Endothelial cell of umbilical vein (primary cell): ENCODE measurements around the gene NLGN4Y. TPM values are rescaled to one million over a fixed set of nuclear protein-coding genes. Genes with fewer than 3 reads are reported as not detected.

ENCODE experiments used
- BruUV-seq: library from RNA; stranded (reverse); fragments of 400-500 nt; replicated peaks from 2 replicates; lab custom pipeline; 2021; lab: Mats Ljungman, UMichigan
- CTCF ChIA-PET: fragments of 300-600, 350-600 bp; sonication (Branson Sonifier 250); formaldehyde crosslinking; loops from one replicate; lab custom pipeline; 2021; ENCODE audit warnings: antibody characterized with exemption, inconsistent platforms; lab: Charles Lee
- POLR2A ChIA-PET: fragments of 300-600, 350-600 bp; sonication (Branson Sonifier 250); formaldehyde crosslinking; loops from one replicate; lab custom pipeline; 2021; ENCODE audit warnings: antibody characterized with exemption, inconsistent platforms; lab: Charles Lee
- DNase-seq: peaks from one replicate; pipeline ENCODE4 v3.0.0-alpha.2; 2011; ENCODE audit warnings: low read depth, low spot score
- FAIRE-seq: peaks from 2 replicates; lab custom pipeline; 2011; peaks lifted over from hg19 to GRCh38; lab: Jason Lieb, UNC
- H2AFZ ChIP-seq: 2 replicates; pipeline ENCODE4 v1.6.0; 2012; ENCODE audit warnings: low read depth, low read length, control low read depth, inconsistent platforms
- H3K27ac ChIP-seq: 2 replicates; pipeline ENCODE4 v1.5.1; 2011; ENCODE audit warnings: low read depth, mild to moderate bottlenecking, control low read depth, low read length, moderate library complexity; ENCODE audit not compliant: insufficient read depth
- H3K27me3 ChIP-seq, 2 experiments: 2 replicates each; pipeline versions ENCODE4 v1.6.0 to v1.6.1; 2011; ENCODE audit warnings: low read length in 2 of 2, mixed read lengths in 1 of 2; ENCODE audit not compliant: control insufficient read depth in 2 of 2, insufficient read depth in 2 of 2
- H3K36me3 ChIP-seq, 2 experiments: 2 replicates in 1 of 2; 3 replicates in 1 of 2; pipeline ENCODE4 v1.5.1; 2011; ENCODE audit warnings: low read length in 2 of 2, mild to moderate bottlenecking in 1 of 2, moderate library complexity in 1 of 2; ENCODE audit not compliant: control insufficient read depth in 2 of 2, insufficient read depth in 2 of 2; ENCODE audit errors: extremely low read depth in 1 of 2
- H3K4me1 ChIP-seq: 3 replicates; pipeline ENCODE4 v1.5.1; 2011; ENCODE audit warnings: mild to moderate bottlenecking, low read length; ENCODE audit not compliant: control insufficient read depth, insufficient read depth; ENCODE audit errors: extremely low read depth
- H3K4me2 ChIP-seq: 2 replicates; pipeline ENCODE4 v1.6.1; 2011; ENCODE audit warnings: low read length, control low read depth, mixed read lengths; ENCODE audit not compliant: insufficient read depth
- H3K4me3 ChIP-seq, 3 experiments: fragments of 200-600 bp in 1 of 3; sonication (generic), shearing (Covaris generic) in 1 of 3; replicated peaks in 1 of 3; 2 replicates each; pipeline ENCODE4 v1.5.1; 2011 to 2016; ENCODE audit warnings: control low read depth in 3 of 3, low read length in 3 of 3, mild to moderate bottlenecking in 2 of 3, inconsistent platforms in 1 of 3, low read depth in 1 of 3, moderate library complexity in 1 of 3; ENCODE audit not compliant: insufficient read depth in 1 of 3
- H3K79me2 ChIP-seq: 2 replicates; pipeline ENCODE4 v1.6.0; 2012; ENCODE audit warnings: low read length, inconsistent platforms; ENCODE audit not compliant: control insufficient read depth, insufficient read depth
- H3K9ac ChIP-seq: replicated peaks from 2 replicates; pipeline ENCODE3; 2011; ENCODE audit warnings: low read length, control low read depth; ENCODE audit not compliant: insufficient read depth; ENCODE audit errors: extremely low read depth
- H3K9me1 ChIP-seq: replicated peaks from 3 replicates; pipeline ENCODE4 v1.6.0; 2011; ENCODE audit warnings: mild to moderate bottlenecking, low read length; ENCODE audit not compliant: control insufficient read depth, insufficient read depth; ENCODE audit errors: extremely low read depth
- H3K9me3 ChIP-seq: replicated peaks from 2 replicates; pipeline ENCODE4 v1.5.1; 2012; ENCODE audit warnings: low read length, inconsistent platforms; ENCODE audit not compliant: control insufficient read depth, insufficient read depth
- H4K20me1 ChIP-seq: replicated peaks from 2 replicates; pipeline ENCODE3; 2011; ENCODE audit warnings: mild to moderate bottlenecking, low read length; ENCODE audit not compliant: control insufficient read depth, insufficient read depth; ENCODE audit errors: extremely low read depth
- EZH2 ChIP-seq: IDR thresholded peaks from 2 replicates; pipeline ENCODE4 v1.6.1; 2012; ENCODE audit warnings: borderline replicate concordance, low read depth, mild to moderate bottlenecking, moderate library complexity, low read length, inconsistent platforms; ENCODE audit not compliant: severe bottlenecking
- FOS ChIP-seq: IDR thresholded peaks from 2 replicates; pipeline ENCODE4 v1.6.1; 2011; ENCODE audit warnings: mild to moderate bottlenecking, low read length, moderate library complexity, borderline replicate concordance; ENCODE audit not compliant: insufficient read depth
- GATA2 ChIP-seq: IDR thresholded peaks from 2 replicates; pipeline ENCODE4 v1.7.0; 2011; ENCODE audit warnings: low read depth, mild to moderate bottlenecking, moderate library complexity, mixed read lengths, low read length; ENCODE audit not compliant: insufficient read length, insufficient read depth
- JUN ChIP-seq: IDR thresholded peaks from 2 replicates; pipeline ENCODE4 v1.6.1; 2011; ENCODE audit warnings: borderline replicate concordance, low read depth; ENCODE audit not compliant: insufficient read length, insufficient read depth
- MYC ChIP-seq: IDR thresholded peaks from one replicate; pipeline ENCODE4 v1.6.1; 2011; ENCODE audit warnings: mild to moderate bottlenecking, low read depth, low read length
- POLR2A ChIP-seq: IDR thresholded peaks from 2 replicates; pipeline ENCODE4 v1.6.1; 2012; ENCODE audit warnings: low read depth, mild to moderate bottlenecking, control low read depth, low read length
- POLR2AphosphoS5 ChIP-seq: IDR thresholded peaks from 2 replicates; pipeline ENCODE4 v1.6.1; 2012; ENCODE audit warnings: low read depth, mild to moderate bottlenecking, control low read depth, low read length, moderate library complexity; ENCODE audit not compliant: insufficient read depth
- dilution Hi-C: fragments of 300-500 bp; cut with MboI; formaldehyde crosslinking; loops from one replicate; pipeline ENCODE4 v1.15.0; 2019; ENCODE audit warnings: low sequenced_read_pairs; ENCODE audit not compliant: extremely low pct_ligation_motif_present
- intact Hi-C: fragments of 100-400 bp; cut with micrococcal nuclease; formaldehyde crosslinking; loops from one replicate; pipeline ENCODE4 v1.10.0; 2022
- polyA plus RNA-seq, 4 experiments: library from polyadenylated mRNA; depleted of rRNA in 3 of 4; stranded (reverse) in 3 of 4; unstranded in 1 of 4; fragments of >200 nt; gene quantifications; 2 replicates each; pipeline versions ENCODE4 v1.2.1 to v1.2.3, GENCODE V29; 2011 to 2012; ENCODE audit warnings: missing spikeins in 1 of 4
- total RNA-seq: library from RNA; stranded (reverse); gene quantifications from 2 replicates; pipeline ENCODE4 v1.2.3, GENCODE V29; 2021
- TF ChIP-seq, protein P1 (sequence below), 2 donors: IDR thresholded peaks; 1 replicate in 1 of 2; 2 replicates in 1 of 2; pipeline ENCODE4 v1.5.1; 2011; ENCODE audit warnings: low read length in 2 of 2, mild to moderate bottlenecking in 2 of 2, moderate library complexity in 2 of 2, control low read depth in 1 of 2, inconsistent platforms in 1 of 2, low read depth in 1 of 2; ENCODE audit not compliant: insufficient read depth in 1 of 2; ENCODE audit errors: extremely low read depth in 1 of 2
- TF ChIP-seq, protein P2 (sequence below): IDR thresholded peaks from 2 replicates; pipeline ENCODE4 v1.6.1; 2011; ENCODE audit not compliant: insufficient read depth, insufficient read length

Gene NLGN4Y
- total and polyA plus RNA-seq, 2 donors (not counting 3 experiments of a cell fraction or from before 2014, with no cell fraction given), result 16.0 to 26.6 TPM

DNA sequence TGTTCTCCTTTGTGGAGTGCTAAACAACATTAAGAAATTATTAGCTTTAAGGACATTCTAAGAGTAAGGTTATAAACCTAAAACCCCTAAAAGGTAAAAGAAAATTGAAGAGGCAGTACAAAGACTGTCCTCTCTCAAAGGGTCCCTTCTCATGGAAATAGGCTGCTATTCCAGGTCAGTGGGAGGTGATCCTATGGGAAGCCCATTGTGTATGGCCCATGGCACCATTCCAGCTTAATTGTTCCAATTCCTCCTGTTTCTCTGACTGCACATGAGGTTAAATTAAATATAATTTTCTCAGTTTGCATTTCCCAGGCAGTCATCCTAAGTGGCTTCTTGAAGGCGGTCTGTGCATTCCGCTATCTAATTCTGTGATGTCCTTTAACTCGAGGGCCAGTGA lies 57.0 kb downstream of the NLGN4Y start:
- peak overlapping the region; percentile 7 for H3K27ac ChIP-seq
- no peak overlapping the region for H3K4me3 ChIP-seq
- H3K36me3 ChIP-seq, result no peaks in the 10 kb centered on the region
- ChIA-PET POLR2A (no interaction called here), CTCF (interaction anchor here (0.5 to 0.9 kb wide), 3 partner anchors 39 to 1577 kb away, joined by 3 to 6 read pairs (median 4); no protein-coding TSS in a partner anchor)
- dilution Hi-C loops (no loop called here), intact Hi-C loops (no loop called here)
- no peak overlapping the region for H3K9ac ChIP-seq
- peaks cover 8% of the 10 kb centered on the region for H3K4me1 ChIP-seq
- FAIRE-seq (no peak), DNase-seq (peak; percentile 55)
- H4K20me1 ChIP-seq, result no peaks in the 10 kb centered on the region
- no peak overlapping the region for H3K4me2 ChIP-seq
- no peaks in the 10 kb centered on the region for H3K9me1 ChIP-seq
- BruUV-seq, result no TSS peak
- no peaks in the 10 kb centered on the region for H3K9me3 ChIP-seq
- TF ChIP-seq MYC (no peak), FOS (no peak), POLR2A (no peak), POLR2AphosphoS5 (no peak), JUN (no peak), EZH2 (no peak), GATA2 (no peak)
- TF ChIP-seq, protein P1, sequence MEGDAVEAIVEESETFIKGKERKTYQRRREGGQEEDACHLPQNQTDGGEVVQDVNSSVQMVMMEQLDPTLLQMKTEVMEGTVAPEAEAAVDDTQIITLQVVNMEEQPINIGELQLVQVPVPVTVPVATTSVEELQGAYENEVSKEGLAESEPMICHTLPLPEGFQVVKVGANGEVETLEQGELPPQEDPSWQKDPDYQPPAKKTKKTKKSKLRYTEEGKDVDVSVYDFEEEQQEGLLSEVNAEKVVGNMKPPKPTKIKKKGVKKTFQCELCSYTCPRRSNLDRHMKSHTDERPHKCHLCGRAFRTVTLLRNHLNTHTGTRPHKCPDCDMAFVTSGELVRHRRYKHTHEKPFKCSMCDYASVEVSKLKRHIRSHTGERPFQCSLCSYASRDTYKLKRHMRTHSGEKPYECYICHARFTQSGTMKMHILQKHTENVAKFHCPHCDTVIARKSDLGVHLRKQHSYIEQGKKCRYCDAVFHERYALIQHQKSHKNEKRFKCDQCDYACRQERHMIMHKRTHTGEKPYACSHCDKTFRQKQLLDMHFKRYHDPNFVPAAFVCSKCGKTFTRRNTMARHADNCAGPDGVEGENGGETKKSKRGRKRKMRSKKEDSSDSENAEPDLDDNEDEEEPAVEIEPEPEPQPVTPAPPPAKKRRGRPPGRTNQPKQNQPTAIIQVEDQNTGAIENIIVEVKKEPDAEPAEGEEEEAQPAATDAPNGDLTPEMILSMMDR (IDR thresholded peaks at IDR 0.05; ENCODE audit: extremely low read depth in 1 of 2, insufficient read depth in 1 of 2, low read depth in 1 of 2, low read length in 2 of 2), result no peak
- TF ChIP-seq, protein P2, sequence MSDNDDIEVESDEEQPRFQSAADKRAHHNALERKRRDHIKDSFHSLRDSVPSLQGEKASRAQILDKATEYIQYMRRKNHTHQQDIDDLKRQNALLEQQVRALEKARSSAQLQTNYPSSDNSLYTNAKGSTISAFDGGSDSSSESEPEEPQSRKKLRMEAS, result no peak
- H3K79me2 ChIP-seq, result no peaks in the 10 kb centered on the region
- H3K27me3 ChIP-seq, result no peaks in the 10 kb centered on the region
- no peak overlapping the region for H2AFZ ChIP-seq
